KBM-7 (cell line): ENCODE results near the gene TCN1.
"Not testable (repeated sequence)": the region's sequence is repeated elsewhere in the genome, so short reads cannot be mapped to it uniquely, and the experiment has no call there.

Source experiments
- DNase-seq: peaks from one replicate; pipeline ENCODE4 v3.0.0-alpha.2; 2015
- in situ Hi-C: fragments of 300-500 bp; cut with MboI; formaldehyde crosslinking; loops from 2 replicates; pipeline ENCODE4 v1.14.3; 2020; ENCODE audit warnings: low sequenced_read_pairs, low pct_unique_long_range_greater_than_20kb, mixed read lengths

Gene TCN1, protein sequence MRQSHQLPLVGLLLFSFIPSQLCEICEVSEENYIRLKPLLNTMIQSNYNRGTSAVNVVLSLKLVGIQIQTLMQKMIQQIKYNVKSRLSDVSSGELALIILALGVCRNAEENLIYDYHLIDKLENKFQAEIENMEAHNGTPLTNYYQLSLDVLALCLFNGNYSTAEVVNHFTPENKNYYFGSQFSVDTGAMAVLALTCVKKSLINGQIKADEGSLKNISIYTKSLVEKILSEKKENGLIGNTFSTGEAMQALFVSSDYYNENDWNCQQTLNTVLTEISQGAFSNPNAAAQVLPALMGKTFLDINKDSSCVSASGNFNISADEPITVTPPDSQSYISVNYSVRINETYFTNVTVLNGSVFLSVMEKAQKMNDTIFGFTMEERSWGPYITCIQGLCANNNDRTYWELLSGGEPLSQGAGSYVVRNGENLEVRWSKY

DNA sequence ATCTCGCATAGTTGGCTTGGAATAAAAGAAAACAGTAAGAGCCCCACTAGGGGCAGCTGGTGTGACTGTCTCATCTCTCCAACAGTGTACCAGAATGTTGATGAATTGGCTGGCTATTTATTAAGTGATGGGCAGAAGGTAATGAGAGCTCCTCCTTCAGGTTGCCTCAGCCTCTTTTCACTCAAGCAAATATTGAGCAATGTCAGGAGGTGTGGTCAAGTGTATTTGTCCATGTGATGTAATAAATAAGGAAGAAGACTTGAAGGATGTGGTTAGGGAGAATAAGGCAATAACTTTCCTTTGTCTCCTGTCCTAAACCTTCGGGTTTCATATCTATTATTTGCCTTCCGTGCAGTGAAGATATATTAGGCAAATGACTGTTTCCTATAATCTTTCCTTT is at the start of gene TCN1:
Gene TCN1 (minus strand): TSS at position 91 of the 400 bp plus-strand sequence. CDS start 17 bp downstream, at position 74.
- in situ Hi-C loops, result no loop called here
- peak; percentile 63 for DNase-seq

DNA sequence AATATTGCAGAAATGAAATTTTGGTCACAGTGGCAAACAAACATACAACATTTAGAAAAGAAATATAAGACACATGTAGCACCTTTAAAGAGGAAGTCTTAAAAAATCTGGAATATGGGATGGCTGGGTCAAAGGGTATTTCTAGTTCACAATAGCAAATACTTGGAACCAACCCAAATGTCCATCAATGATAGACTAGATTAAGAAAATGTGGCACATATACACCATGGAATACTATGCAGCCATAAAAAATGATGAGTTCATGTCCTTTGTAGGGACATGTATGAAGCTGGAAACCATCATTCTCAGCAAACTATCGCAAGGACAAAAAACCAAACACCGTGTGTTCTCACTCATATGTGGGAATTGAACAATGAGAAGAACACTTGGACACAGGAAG is 37.3 kb upstream of the TCN1 start:
- in situ Hi-C loops, DNase-seq: not testable (repeated sequence)

DNA sequence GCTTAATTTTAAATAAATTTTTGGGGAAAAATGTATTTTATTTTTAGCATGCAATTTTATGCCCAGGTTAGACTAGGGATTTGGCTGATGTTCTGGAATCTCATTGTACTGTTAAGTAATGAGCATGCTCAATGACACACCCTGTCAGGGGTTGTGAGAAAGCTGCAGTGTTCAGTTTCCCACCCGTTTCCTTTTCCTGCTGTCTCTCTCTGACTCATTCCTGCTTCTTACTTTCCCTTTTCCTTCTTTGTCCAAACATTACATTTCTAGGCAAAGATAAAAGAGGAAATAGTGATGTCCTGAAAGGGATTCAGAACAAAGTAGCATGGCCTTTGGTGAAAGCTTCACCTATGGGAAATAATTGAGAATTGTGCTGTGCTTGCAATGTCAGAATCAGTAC is 35.0 kb upstream of the TCN1 start:
- no peak for DNase-seq
- in situ Hi-C loops, result no loop called here

DNA sequence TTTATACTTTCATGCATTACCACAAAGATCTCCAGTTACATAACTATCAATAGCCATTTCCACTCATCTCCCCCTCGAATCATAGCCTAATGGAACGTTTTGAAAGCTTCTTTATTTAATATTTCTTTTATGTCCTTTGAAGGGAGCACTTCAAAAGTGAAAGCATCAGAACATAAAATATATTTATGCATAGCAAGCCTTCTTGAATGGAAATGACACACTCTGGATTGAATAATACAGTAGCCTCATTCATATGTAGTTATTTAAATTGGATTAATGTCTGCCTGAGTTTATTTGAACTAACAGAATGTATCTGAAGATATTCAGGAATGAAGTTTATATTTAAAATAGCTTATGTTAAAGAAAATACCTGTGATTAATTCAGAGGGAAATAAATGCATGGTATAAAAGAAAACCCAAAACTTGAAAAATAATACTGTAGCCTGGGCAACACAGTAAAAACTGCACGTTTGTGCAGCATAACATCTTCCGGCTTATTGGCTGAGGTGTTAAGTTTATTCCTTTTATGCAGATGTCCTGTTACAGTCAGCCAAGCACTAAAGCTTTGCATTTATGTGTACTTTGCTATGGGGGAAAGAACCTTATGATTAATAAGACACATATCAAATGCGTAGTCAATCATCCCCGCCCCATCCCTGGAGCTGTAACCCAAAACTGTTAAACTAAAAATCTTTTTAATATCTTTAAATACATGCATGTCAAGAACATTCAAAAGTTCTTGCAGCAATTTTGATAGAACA is 34.3 kb upstream of the TCN1 start:
- no peak for DNase-seq
- in situ Hi-C loops, result no loop called here

DNA sequence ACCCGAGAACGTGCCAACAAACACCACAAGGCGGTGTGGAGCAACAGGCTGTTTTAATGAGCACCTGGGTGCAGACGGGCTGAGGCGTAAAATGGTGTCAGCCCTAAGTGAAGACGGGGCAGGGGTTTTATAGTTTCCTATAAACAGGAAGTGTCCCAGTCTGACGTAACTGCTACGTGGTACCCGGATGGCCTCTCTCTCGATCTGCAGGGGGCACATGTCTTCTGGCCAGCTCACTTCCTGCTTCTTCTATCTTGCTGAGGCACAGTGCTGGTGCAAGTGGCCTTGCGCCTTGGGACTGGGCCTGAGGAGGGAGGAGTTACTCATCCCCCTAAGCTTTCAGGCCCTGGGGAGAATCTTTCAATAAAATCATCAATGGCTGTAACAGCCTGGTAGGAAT is 33.2 kb upstream of the TCN1 start:
- DNase-seq, result peak; percentile 43
- in situ Hi-C loops, result no loop called here

DNA sequence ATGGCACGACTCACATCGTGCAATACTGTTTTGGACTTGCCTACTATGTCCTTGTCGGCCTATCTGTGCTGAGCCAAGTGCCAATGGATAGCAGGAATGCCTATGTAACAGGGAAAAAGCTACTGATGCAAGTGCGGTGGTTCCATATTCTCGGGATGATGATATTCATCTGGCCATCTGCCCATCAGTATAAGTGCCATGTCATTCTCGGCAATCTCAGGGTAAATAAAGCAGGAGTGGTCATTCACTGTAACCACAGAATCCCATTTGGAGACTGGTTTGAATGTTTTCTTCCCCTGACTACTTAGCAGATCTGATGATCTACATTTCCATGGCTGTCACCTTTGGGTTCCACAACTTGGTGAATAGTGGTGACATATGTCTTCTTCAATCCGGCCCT is 32.4 kb upstream of the TCN1 start:
- no peak for DNase-seq
- in situ Hi-C loops, result no loop called here

DNA sequence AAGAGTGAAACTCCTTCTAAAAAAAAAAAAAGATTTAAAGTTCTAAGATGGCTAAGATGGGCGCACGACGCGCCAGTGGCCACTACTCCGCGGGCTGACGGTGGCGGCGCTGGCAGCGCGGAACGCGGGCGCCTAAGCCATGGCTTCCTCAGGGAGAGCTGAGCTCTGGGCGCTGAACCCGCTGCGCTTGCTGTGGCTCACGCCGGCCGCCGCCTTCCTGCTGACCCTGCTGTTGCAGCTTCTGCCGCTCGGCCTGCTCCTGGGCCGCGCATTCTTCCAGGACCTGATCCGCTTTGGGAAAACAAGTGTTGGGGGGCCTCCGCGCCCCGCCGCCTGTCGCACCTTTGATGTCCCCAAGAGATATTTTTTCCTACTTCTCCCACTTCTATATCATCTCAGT is 31.8 kb upstream of the TCN1 start:
- in situ Hi-C loops, result no loop called here
- DNase-seq, result no peak

DNA sequence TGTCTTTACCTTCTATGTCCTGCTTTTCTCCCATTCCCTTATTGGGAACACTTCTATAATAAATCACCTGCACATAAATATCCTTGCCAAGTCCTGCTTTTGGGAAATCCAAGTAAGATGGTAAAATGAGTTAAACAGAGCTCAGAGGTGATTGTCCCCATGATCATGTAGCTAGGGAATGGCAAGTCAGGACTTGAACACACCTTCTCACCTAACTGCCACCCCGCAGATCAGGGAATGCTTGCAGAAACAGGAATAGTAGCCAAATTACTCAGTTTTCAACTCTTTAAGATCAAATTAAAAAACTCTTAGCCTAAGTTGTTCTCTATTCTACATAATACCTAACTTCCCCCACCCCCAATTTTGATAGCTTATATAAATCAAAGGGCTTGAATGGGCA is 28.3 kb upstream of the TCN1 start:
- DNase-seq, result no peak
- in situ Hi-C loops, result no loop called here

DNA sequence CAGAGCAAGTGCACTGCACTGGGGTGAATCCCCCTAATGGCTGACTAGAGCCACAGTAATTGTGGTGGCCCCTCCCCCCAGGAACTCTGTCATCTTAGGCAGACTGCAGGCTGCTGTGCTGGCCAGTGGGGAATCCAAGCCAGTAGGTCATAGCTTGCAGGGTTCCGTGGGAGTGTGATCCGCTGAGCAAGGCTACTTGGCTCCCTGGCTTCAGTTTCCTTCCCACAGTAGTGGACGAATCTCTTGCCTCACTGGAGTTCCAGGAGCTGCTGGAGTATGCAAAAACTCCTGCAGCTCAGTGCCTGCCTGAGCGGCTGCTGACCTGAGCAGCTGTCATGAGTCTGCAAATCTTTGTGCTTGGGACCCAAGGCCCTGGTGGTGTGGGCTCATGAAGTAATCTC is 25.5 kb upstream of the TCN1 start:
- no peak for DNase-seq
- in situ Hi-C loops, result no loop called here

DNA sequence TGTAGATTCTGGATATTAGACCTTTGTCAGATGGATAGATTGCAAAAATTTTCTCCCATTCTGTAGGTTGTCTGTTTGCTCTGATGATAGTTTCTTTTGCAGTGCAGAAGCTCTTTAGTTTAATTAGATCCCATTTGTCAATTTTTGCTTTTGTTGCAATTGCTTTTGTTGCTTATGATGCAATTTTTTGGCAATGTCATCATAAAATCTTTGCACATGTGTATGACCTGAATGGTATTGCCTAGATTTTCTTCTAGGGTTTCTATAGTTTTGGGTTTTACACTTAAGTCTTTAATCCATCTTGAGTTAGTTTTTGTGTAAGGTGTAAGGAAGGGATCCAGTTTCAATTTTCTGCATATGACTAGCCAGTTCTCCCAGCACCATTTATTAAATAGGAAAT is 20.9 kb upstream of the TCN1 start:
- DNase-seq, in situ Hi-C loops: not testable (repeated sequence)

DNA sequence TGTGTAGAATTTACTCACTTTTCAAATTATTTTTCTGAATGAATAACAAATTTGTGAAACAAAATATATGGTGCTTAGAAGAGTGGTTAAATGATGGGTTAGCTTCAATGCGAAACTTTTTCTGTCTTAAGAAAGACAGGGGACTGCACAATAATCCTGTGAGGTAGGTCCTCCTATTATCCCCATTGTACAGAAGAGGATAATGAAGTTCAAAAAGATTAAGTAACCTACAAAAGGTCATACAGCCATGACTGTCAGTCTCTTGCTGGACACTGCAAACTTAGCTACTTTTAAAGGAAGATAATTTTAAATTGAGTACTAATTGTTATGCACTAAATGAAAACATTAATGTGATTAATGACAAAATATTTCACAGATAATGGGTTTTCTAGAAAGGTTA is 17.3 kb upstream of the TCN1 start:
- in situ Hi-C loops, result no loop called here
- no peak for DNase-seq

DNA sequence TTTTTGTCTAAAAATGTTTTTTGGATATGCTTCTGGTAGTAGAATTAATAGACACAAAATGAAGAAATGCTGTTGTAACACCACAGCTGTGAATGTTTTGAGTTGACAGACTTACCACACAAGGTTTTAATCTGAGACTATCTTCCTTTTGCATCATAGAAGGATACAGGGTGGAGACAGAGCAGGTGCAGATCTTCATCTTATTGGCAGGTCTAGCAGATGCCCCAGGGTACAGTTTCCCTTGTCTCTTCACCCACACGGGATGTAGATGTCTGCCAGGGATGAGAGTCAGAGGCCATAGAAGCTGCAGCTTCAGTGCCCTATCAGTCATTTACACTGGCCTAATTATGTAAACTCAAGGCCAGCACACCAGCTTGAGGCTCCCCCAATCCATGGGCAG is 13.3 kb upstream of the TCN1 start:
- in situ Hi-C loops, result no loop called here
- no peak for DNase-seq

DNA sequence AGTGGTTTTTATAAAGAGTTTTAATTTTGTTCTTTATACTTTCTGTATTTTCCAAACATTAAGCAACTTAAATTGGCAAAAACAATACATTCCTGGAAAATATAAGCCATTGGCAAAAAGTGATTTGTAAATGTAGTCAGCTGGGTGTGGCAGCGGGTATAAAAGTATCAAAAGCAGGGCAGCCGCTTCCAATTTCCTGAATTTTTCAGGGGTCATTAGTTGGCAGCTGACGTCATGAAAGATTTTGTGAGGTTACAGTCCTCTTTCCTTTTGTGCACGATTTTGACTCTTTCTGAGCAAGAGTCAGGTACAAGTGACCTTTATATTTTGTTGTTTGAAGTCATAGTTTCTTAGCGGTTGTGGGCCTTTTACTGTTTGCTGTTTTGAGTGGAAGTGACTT is 12.3 kb upstream of the TCN1 start, which contains the start of gene OOSP3:
Gene OOSP3 (plus strand): TSS at position 208 of the 400 bp plus-strand sequence. CDS start 27 bp downstream, at position 235.
- DNase-seq, result no peak
- in situ Hi-C loops, result no loop called here

DNA sequence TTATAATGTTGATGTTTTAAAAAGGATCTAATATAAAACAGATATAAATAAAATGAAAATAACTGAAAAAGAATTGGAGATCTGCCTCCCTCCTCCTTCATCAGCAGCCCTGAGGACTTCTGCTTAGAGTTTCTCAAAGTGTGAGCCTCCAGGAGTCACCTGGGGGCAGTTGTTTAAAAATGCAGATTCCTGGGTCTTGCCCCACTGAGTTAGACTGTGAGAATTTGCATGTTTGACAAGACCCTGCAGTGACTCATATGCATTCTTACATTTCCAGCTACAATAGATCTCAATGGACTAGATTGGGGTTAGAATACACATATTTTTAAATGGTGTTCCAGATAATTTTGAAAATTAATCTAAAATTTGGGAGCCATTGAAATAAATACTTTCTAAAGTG is 11.5 kb upstream of the TCN1 start:
- DNase-seq, result no peak
- in situ Hi-C loops, result no loop called here

DNA sequence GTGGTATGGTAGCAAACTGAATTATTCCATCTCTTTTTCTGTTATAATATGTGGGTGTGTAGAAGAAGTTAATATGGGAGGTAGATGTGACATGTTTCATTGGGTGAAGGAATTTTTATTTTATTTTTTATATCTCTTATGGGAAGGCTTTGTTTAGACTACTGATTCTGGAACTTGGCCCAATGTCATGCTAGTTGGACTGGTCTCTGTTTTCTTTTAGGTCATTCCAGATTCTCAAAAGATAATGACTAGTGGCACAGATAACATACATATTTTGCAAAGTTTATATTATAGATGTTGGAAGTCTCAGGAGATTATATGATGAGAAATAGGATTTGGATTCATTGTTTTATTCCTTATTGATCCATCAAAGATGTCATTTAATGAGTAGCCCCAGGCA is 11.0 kb upstream of the TCN1 start:
- DNase-seq, result no peak
- in situ Hi-C loops, result no loop called here

DNA sequence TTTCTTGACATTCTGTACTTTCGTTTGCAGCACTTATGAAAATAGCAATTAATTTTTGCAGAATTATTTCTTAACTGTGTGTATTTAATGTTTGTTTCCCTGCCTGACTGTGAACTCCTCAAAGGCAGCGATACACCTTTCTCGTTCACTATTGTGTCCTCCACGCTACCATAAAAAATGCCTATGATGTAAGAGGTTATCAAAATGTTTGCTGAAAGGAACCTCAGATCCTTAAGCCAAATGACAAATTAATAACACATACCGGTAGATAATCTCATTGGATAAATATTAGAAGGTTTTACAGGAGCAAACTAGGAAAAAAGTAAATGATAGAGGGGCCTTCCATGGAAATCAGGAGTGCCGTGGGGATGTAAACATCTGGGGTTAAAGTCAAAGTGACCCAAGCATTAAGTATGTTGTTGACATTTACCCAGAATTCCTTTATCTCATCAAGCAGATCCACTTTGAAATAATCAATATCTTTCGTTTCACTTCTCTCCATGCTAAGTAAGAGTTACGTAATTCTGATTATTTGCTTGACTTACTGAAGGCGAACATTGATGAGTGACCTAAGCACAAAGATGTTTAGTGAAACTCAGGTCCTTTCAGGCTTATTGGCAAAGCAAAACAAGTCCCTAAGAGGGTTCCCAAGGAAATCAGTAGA is 9.7 kb upstream of the TCN1 start:
- in situ Hi-C loops, result no loop called here
- no peak for DNase-seq

DNA sequence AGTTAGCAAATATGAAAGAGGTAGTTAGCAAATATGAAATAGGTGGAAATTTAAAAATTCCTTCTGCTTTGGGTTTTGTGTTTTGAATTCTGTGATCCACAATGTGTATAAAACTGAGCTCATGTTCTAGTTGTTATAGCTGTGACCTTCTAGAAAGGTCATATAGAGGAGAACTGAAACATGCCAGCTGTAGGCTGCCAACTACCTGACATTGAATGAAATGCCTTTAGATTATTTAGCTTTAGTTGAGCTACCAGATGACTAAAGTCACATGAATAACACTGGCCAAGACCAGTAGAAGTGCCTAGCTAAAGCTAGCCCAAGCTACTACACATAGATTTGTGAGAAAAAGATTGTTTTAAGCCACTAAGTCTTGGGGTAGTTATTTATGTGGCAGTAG is 5.8 kb upstream of the TCN1 start:
- in situ Hi-C loops, result no loop called here
- no peak for DNase-seq

DNA sequence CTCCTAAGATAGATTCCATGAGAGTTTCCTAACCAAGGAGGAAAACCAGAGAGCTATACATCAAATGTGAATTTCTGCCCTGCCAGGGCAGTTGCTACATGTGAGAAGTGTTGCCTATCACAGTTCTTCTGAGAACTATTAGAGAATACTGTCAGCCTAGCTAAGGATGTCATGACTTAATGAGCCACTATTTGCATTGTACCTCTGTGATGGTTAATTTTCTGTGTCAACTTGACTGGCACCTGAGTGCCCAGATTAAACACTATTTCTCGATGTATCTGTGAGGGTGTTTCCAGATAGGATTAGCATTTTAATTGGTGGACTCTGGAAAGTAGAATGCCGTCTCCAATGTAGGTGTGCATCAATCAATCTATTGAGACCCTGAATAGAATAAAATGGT is 1.7 kb upstream of the TCN1 start:
- no peak for DNase-seq
- in situ Hi-C loops, result no loop called here

DNA sequence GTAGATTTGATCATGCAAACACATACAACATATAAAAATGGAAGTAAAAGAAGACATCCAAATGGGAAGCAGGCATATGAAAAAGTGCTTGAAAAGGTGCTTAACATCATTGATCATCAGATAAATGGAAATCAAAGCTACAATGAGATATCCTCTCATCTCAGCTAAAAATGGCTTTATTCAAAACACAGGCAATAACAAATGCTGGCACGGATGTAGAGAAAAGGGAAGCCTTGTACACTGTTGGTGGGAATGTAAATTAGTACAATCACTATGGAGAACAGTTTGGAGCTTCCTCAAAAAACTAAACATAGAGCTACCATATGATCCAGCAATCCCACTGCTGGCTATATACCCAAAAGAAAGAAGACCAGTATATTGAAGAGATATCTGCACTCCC is 549 bp upstream of the TCN1 start:
- no peak for DNase-seq
- in situ Hi-C loops, result no loop called here

DNA sequence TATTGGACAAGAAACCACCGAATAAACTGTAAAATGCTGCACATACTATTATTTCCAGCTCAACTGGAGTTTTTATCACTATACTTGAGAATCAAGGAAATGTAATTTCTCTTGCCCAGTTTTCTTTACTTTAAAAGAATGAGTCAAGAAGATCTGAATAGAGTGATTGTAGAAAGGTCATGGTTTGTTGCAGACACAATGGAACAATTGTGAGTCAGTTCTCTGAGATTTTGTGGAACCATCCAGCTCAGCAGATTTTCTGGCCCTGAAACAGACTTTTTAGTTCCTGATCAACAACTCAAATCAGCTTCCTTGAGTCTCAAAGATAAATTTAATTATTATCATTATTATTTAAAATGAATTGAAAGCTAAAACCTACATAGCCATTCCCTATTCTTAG is 1.3 kb downstream of the TCN1 start:
- in situ Hi-C loops, result no loop called here
- DNase-seq, result no peak
